Ishikawa (cell line): ENCODE measurements around the gene ZNF567.

Source experiments
- CEBPB ChIP-seq: IDR thresholded peaks from 2 replicates; pipeline ENCODE4 v1.6.1; 2012
- CREB1 ChIP-seq: IDR thresholded peaks from 2 replicates; pipeline ENCODE4 v1.6.1; 2012; ENCODE audit warnings: low read depth
- EGR1 ChIP-seq: IDR thresholded peaks from 2 replicates; pipeline ENCODE4 v1.6.1; 2012
- EP300 ChIP-seq: IDR thresholded peaks from 2 replicates; pipeline ENCODE4 v1.6.1; 2012; ENCODE audit warnings: borderline replicate concordance
- FOXM1 ChIP-seq: IDR thresholded peaks from 2 replicates; pipeline ENCODE4 v1.6.1; 2012; ENCODE audit warnings: low read depth, borderline replicate concordance
- MAX ChIP-seq: IDR thresholded peaks from 2 replicates; pipeline ENCODE4 v1.6.1; 2012
- NFIC ChIP-seq: IDR thresholded peaks from 2 replicates; pipeline ENCODE4 v1.6.1; 2012
- RAD21 ChIP-seq: IDR thresholded peaks from 2 replicates; pipeline ENCODE4 v1.6.1; 2012; ENCODE audit warnings: low read depth
- REST ChIP-seq: IDR thresholded peaks from 2 replicates; pipeline ENCODE4 v1.6.1; 2012; ENCODE audit warnings: low read depth, mild to moderate bottlenecking
- TAF1 ChIP-seq: IDR thresholded peaks from 2 replicates; pipeline ENCODE4 v1.6.1; 2012; ENCODE audit warnings: low read depth, mild to moderate bottlenecking
- TCF12 ChIP-seq: IDR thresholded peaks from 2 replicates; pipeline ENCODE4 v1.6.1; 2012; ENCODE audit warnings: low read depth
- TEAD4 ChIP-seq: IDR thresholded peaks from 2 replicates; pipeline ENCODE4 v1.6.1; 2012
- USF1 ChIP-seq: IDR thresholded peaks from 2 replicates; pipeline ENCODE4 v1.6.1; 2012
- YY1 ChIP-seq: IDR thresholded peaks from 2 replicates; pipeline ENCODE4 v1.6.1; 2012; ENCODE audit warnings: low read depth
- ZBTB7A ChIP-seq: IDR thresholded peaks from 2 replicates; pipeline ENCODE4 v1.6.1; 2012; ENCODE audit warnings: low read depth

ZNF567 gene

GRCh38 chr19:36748431-36749275 lies 61.2 kb downstream of the ZNF567 start:
- TF ChIP-seq TEAD4, result no peak
- TF ChIP-seq USF1, result no peak
- no peak for TF ChIP-seq FOXM1
- TF ChIP-seq REST, result no peak
- TF ChIP-seq NFIC, result no peak
- TF ChIP-seq EP300, result no peak
- TF ChIP-seq TAF1, result no peak
- no peak for TF ChIP-seq YY1
- TF ChIP-seq EGR1, result no peak
- no peak for TF ChIP-seq CEBPB
- no peak for TF ChIP-seq ZBTB7A
- no peak for TF ChIP-seq TCF12
- TF ChIP-seq RAD21, result no peak
- no peak for TF ChIP-seq CREB1
- no peak for TF ChIP-seq MAX

- TF ChIP-seq TEAD4 (no peak), EP300 (no peak)
Measured at GRCh38 chr19:36750066-36750691, 62.8 kb downstream of the ZNF567 start.
